HepG2 (cell line): ENCODE data around the gene SLC27A1. TPM values are rescaled to one million over a fixed set of nuclear protein-coding genes. Genes with fewer than 3 reads are reported as not detected.

Experiments used
- ATAC-seq: fragments of 200-7000 bp; cut with Tn5 transposase; 3 replicates; pipeline ENCODE4 v1.9.1; 2020; ENCODE audit warnings: mild to moderate bottlenecking, moderate library complexity
- BruUV-seq: library from RNA; stranded (reverse); fragments of 400-500 nt; replicated peaks from 2 replicates; lab custom pipeline; 2021; lab: Mats Ljungman, UMichigan
- CTCF ChIA-PET: fragments of 300-600 bp; formaldehyde crosslinking; extraction: SDS; loops from one replicate; lab custom pipeline; 2021; ENCODE audit warnings: low total read pairs, inconsistent platforms, low intra/inter-chr PET ratio; lab: Yijun Ruan, JAX
- POLR2A ChIA-PET: fragments of 350-600 bp; sonication (Branson Sonifier 250); formaldehyde crosslinking; loops from one replicate; lab custom pipeline; 2020; ENCODE audit warnings: antibody characterized with exemption, inconsistent platforms; lab: Yijun Ruan, JAX
- DNase-seq: peaks from one replicate; pipeline ENCODE4 v3.0.0-alpha.2; 2015; ENCODE audit warnings: low spot score
- FAIRE-seq: peaks from 3 replicates; lab custom pipeline; 2011; peaks lifted over from hg19 to GRCh38; lab: Jason Lieb, UNC
- H2AFZ ChIP-seq: one replicate; pipeline ENCODE4 v1.6.1; 2011; ENCODE audit warnings: low read length, inconsistent platforms
- H3K27ac ChIP-seq: fragments of 300-600 bp; 3 replicates; pipeline ENCODE4 v1.8.0; 2011; ENCODE audit warnings: mixed run types, mild to moderate bottlenecking, mixed read lengths, low read length, inconsistent platforms; ENCODE audit not compliant: insufficient read depth; ENCODE audit errors: extremely low read length
- H3K27me3 ChIP-seq, 2 experiments: fragments of 200-600 bp in 1 of 2; 2 replicates in 1 of 2; 3 replicates in 1 of 2; pipeline versions ENCODE4 v1.6.0 to v1.8.0; 2011; ENCODE audit warnings: low read length in 2 of 2, mild to moderate bottlenecking in 2 of 2, moderate library complexity in 2 of 2, inconsistent platforms in 1 of 2; ENCODE audit not compliant: insufficient read depth in 2 of 2, control insufficient read depth in 1 of 2
- H3K36me3 ChIP-seq, 2 experiments: fragments of 200-600 bp in 1 of 2; replicated peaks in 1 of 2; 2 replicates in 1 of 2; 3 replicates in 1 of 2; pipeline versions ENCODE4 v1.5.1 to v1.8.0; 2011; ENCODE audit warnings: low read length in 2 of 2, inconsistent platforms in 1 of 2; ENCODE audit not compliant: insufficient read depth in 2 of 2, control insufficient read depth in 1 of 2
- H3K4me1 ChIP-seq: 2 replicates; pipeline ENCODE4 v1.5.1; 2012; ENCODE audit warnings: low read length, inconsistent platforms; ENCODE audit not compliant: insufficient read depth
- H3K4me2 ChIP-seq: 2 replicates; pipeline ENCODE4 v1.6.0; 2011; ENCODE audit warnings: low read depth, low read length, inconsistent platforms
- H3K4me3 ChIP-seq, 3 experiments: fragments of 200-600 bp in 1 of 3; sonication (generic), shearing (Covaris generic) in 1 of 3; replicated peaks in 1 of 3; 2 replicates each; pipeline ENCODE4 v1.5.1; 2011 to 2016; ENCODE audit warnings: low read length in 3 of 3, inconsistent platforms in 2 of 3, low read depth in 2 of 3, mild to moderate bottlenecking in 2 of 3, control low read depth in 1 of 3, mixed read lengths in 1 of 3; ENCODE audit not compliant: insufficient read depth in 1 of 3
- H3K79me2 ChIP-seq: one replicate; pipeline ENCODE4 v1.6.1; 2011; ENCODE audit warnings: low read length, inconsistent platforms; ENCODE audit not compliant: insufficient read depth
- H3K9ac ChIP-seq: 2 replicates; pipeline ENCODE4 v1.6.0; 2011; ENCODE audit warnings: mild to moderate bottlenecking, low read depth, low read length, inconsistent platforms; ENCODE audit not compliant: insufficient read depth
- H3K9me3 ChIP-seq: 2 replicates; pipeline ENCODE4 v1.5.1; 2012; ENCODE audit warnings: mild to moderate bottlenecking, low read length
- H4K20me1 ChIP-seq: 2 replicates; pipeline ENCODE4 v1.6.0; 2011; ENCODE audit warnings: inconsistent platforms, mild to moderate bottlenecking, low read length, moderate library complexity; ENCODE audit not compliant: insufficient read depth
- CAMTA2 ChIP-seq: sonication (generic); formaldehyde crosslinking; IDR thresholded peaks from 2 replicates; pipeline ENCODE4 v1.4.0; 2020; ENCODE audit warnings: mild to moderate bottlenecking, missing genetic modification reagents, borderline replicate concordance
- DRAP1 ChIP-seq: IDR thresholded peaks from 2 replicates; pipeline ENCODE4 v1.6.1; 2016; ENCODE audit warnings: missing genetic modification reagents, missing compliant biosample characterization
- JARID2 ChIP-seq: sonication (generic); formaldehyde crosslinking; IDR thresholded peaks from 2 replicates; pipeline ENCODE4 v1.8.1; 2023; ENCODE audit warnings: missing genetic modification reagents, inconsistent platforms; ENCODE audit not compliant: insufficient replicate concordance
- NFKBIZ ChIP-seq: IDR thresholded peaks from 2 replicates; pipeline ENCODE4 v1.6.1; 2018; ENCODE audit warnings: missing genetic modification reagents, missing compliant biosample characterization
- NR2F6 ChIP-seq, 2 experiments: IDR thresholded peaks; 2 replicates each; pipeline ENCODE4 v1.6.1; 2016; ENCODE audit warnings: antibody characterized with exemption in 1 of 2, mild to moderate bottlenecking in 1 of 2
- POLR2AphosphoS5 ChIP-seq: IDR thresholded peaks from 2 replicates; pipeline ENCODE4 v1.6.1; 2012; ENCODE audit warnings: low read depth, low read length
- ZNF143 ChIP-seq: sonication (generic); formaldehyde crosslinking; IDR thresholded peaks from 2 replicates; pipeline ENCODE4 v1.4.0; 2020; ENCODE audit warnings: missing genetic modification reagents
- ZNF768 ChIP-seq: sonication (generic); formaldehyde crosslinking; IDR thresholded peaks from 2 replicates; pipeline ENCODE4 v1.4.0; 2020; ENCODE audit warnings: missing genetic modification reagents
- WGBS: methylation state at CpG from one replicate; pipeline ENCODE4 v1.1.6; 2017; ENCODE audit warnings: low lambda C conversion rate; 5-methylcytosine and 5-hydroxymethylcytosine counted together
- in situ Hi-C: cut with HindIII; loops from 2 replicates; pipeline ENCODE4 v1.10.0; 2017; ENCODE audit warnings: low pct_unique_long_range_greater_than_20kb; ENCODE audit not compliant: extremely low pct_ligation_motif_present
- intact Hi-C: fragments of 100-400 bp; cut with micrococcal nuclease; formaldehyde crosslinking; loops from one replicate; pipeline ENCODE4 v1.10.0; 2022; ENCODE audit not compliant: unreplicated experiment
- polyA plus RNA-seq, 8 experiments: library from polyadenylated mRNA; depleted of rRNA in 3 of 8; stranded (reverse) in 7 of 8; unstranded in 1 of 8; fragments of >200 nt; fragmentation: Illumina TruSeq in 4 of 8; extraction: Trizol in 4 of 8; gene quantifications; 2 replicates each; pipeline versions ENCODE4 v1.2.1 to v1.2.3, GENCODE V29; 2011 to 2016; ENCODE audit warnings: low read depth in 4 of 8, missing spikeins in 1 of 8, mixed read lengths in 1 of 8; ENCODE audit not compliant: insufficient read depth in 1 of 8
- total RNA-seq, 5 experiments: library from RNA; depleted of rRNA; stranded (reverse); fragments of >200 nt; fragmentation: Illumina TruSeq; extraction: Trizol; gene quantifications; 2 replicates each; pipeline ENCODE4 v1.2.3, GENCODE V29; 2016; ENCODE audit warnings: low read depth in 1 of 5

SLC27A1 gene
- total and polyA plus RNA-seq, 2 of the 13 experiments (the other 11 are each of a cell fraction or from before 2014, with no cell fraction given): 4.1 to 8.8 TPM

GRCh38 chr19:17451820-17452219 is 18.5 kb upstream of the SLC27A1 start:
- CTCF ChIA-PET: no interaction called here
- Histone ChIP-seq H3K4me2 (no peak overlapping the region), H3K4me3 (no peak overlapping the region), H3K36me3 (no peaks in the 10 kb centered on the region), H3K27ac (no peak overlapping the region), H2AFZ (no peak overlapping the region), H4K20me1 (no peaks in the 10 kb centered on the region), H3K79me2 (no peaks in the 10 kb centered on the region), H3K9me3 (no peaks in the 10 kb centered on the region), H3K27me3 (peaks cover 4 to 14% of the 10 kb centered on the region in 2 experiments; a peak in 4 of 5 replicates), H3K4me1 (0 out of 2 replicates have a peak, but pooled peaks cover 7% of the 10 kb centered on the region), H3K9ac (no peak overlapping the region)
- ATAC-seq (no peak), FAIRE-seq (no peak), DNase-seq (no peak)
- TF ChIP-seq NFKBIZ (CRISPR knock-in tag) (no peak), ZNF768 (CRISPR knock-in tag) (peak; percentile 80; the same call in 1 of the 2 replicates)
- POLR2A ChIA-PET: no interaction called here
- BruUV-seq: no TSS peak
- intact Hi-C loops: no loop called here
- in situ Hi-C loops: loop anchor here (10.0 kb wide), 1 partner anchor 123 kb away; no protein-coding TSS in a partner anchor
- WGBS: 59% methylated on average over 4 of the region's 4 CpGs

GRCh38 chr19:17454576-17455071 is 15.7 kb upstream of the SLC27A1 start:
- WGBS: 29% methylated on average over 13 of the region's 13 CpGs
- H3K27ac ChIP-seq: no peak overlapping the region
- no peaks in the 10 kb centered on the region for H3K9me3 ChIP-seq
- no peaks in the 10 kb centered on the region for H4K20me1 ChIP-seq
- no peak overlapping the region for H3K4me3 ChIP-seq
- in situ Hi-C loops (loop anchor here (10.0 kb wide), 1 partner anchor 120 kb away; no protein-coding TSS in a partner anchor), intact Hi-C loops (no loop called here)
- no peak for FAIRE-seq
- CTCF ChIA-PET: interaction anchor here (2.5 kb wide), 1 partner anchor 12 kb away, joined by 18 read pairs; no protein-coding TSS in a partner anchor
- POLR2A ChIA-PET: no interaction called here
- ATAC-seq: no peak; the same call in 2 of the 3 replicates
- BruUV-seq: no TSS peak
- H3K9ac ChIP-seq: no peak overlapping the region
- H3K79me2 ChIP-seq: no peaks in the 10 kb centered on the region
- no peaks in the 10 kb centered on the region for H3K4me1 ChIP-seq
- peaks cover 4 to 19% of the 10 kb centered on the region in 2 experiments; a peak in 4 of 5 replicates for H3K27me3 ChIP-seq
- no peak for TF ChIP-seq POLR2AphosphoS5
- TF ChIP-seq NR2F6 (IDR thresholded peaks at IDR 0.05): no peak
- TF ChIP-seq NR2F6 (CRISPR knock-in tag; IDR thresholded peaks at IDR 0.05): no peak
- no peak for TF ChIP-seq JARID2 (CRISPR knock-in tag)
- no peak for TF ChIP-seq ZNF143
- no peak for TF ChIP-seq DRAP1 (CRISPR knock-in tag)
- TF ChIP-seq CAMTA2 (CRISPR knock-in tag): no peak
- no peak overlapping the region for H3K4me2 ChIP-seq
- no peak for DNase-seq
- H3K36me3 ChIP-seq: no peaks in the 10 kb centered on the region
- H2AFZ ChIP-seq: no peak overlapping the region
